ENCODE measurements around the gene NFXL1.

Gene NFXL1

GRCh38 chr4:47838445-47838844 lies 75.9 kb downstream of the NFXL1 start:
- 0 out of 2 replicates have a peak, but pooled peaks have one; percentile 17 for TF ChIP-seq CTCF (IDR thresholded peaks at IDR 0.05; ENCODE audit: low read depth, low read length)
- Histone ChIP-seq H3K9me3 (no peaks in the 10 kb centered on the region), H3K27me3 (no peaks in the 10 kb centered on the region), H3K4me1 (no peaks in the 10 kb centered on the region; the same call in 1 of the 2 replicates), H3K4me3 (ENCODE audit: low read depth, low read length) (no peak overlapping the region), H3K36me3 (peaks cover 3% of the 10 kb centered on the region; the same call in 1 of the 2 replicates)
- DNase-seq = no peak

DNA sequence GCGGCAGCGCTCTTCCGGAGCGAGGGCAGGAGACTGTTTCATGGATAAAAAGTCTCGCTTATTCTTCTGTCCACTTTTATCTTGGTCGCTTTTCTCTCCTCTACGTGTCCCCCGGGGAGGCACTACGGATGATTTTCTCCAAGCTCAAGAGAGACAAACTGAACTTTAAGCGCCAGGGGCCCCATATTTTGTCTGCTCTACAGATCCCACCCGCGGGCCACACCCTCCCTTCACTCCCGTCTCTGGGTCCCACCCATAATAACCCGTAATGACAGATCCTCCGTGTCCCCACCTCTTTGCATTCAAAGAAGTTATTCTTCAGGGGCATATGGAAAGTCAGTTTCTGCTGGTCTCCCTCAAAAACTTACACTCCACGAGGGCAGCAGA lies 76.5 kb downstream of the NFXL1 start, which contains the start of gene CORIN:
Gene CORIN (minus strand): TSS at position 160 of the 387 bp plus-strand sequence. CDS start 118 bp downstream, at position 42.
- no peak for TF ChIP-seq CTCF (IDR thresholded peaks at IDR 0.05; ENCODE audit: low read depth, low read length)
- H3K27me3 ChIP-seq = no peaks in the 10 kb centered on the region
- DNase-seq = no peak

GRCh38 chr4:47837094-47837907 lies 77.1 kb downstream of the NFXL1 start:
- peak; percentile 76 for DNase-seq
- H3K4me1 ChIP-seq = no peaks in the 10 kb centered on the region; the same call in 1 of the 2 replicates

More for the DNA sequence above, 76.5 kb downstream of the NFXL1 start, which contains the start of gene CORIN:
- H3K4me1 ChIP-seq = no peaks in the 10 kb centered on the region; the same call in 1 of the 2 replicates
- H3K36me3 ChIP-seq = peaks cover 3% of the 10 kb centered on the region; the same call in 1 of the 2 replicates
- H3K9me3 ChIP-seq = no peaks in the 10 kb centered on the region
- peak within 1 kb of the TSS; percentile 89 for H3K4me3 ChIP-seq (ENCODE audit: low read depth, low read length)

DNA sequence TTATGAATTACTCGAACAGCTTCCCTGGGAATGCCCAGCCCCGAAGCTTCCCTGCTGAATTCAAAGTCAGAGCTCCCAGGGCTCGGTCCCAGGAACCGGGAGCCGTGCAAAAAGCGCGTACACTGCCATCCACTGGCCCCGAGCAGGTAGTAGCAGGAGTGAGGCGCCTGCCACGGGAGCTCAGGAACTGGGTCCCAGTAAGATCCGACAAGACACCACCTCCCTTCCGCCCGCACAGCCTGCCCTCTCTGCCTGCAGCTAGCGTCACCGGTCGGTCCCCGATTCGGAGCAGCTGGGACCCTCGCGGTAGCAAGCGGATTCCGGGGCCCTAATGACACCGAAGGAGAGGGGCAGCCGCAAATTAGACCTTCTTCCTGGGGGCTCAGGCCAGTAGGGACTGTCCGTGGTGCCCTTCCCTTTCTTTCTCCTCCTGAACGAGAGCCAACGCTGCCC lies 77.7 kb downstream of the NFXL1 start:
- H3K27me3 ChIP-seq = no peaks in the 10 kb centered on the region
- H3K36me3 ChIP-seq = no peaks in the 10 kb centered on the region
- peak; percentile 83 for TF ChIP-seq CTCF (IDR thresholded peaks at IDR 0.05; ENCODE audit: low read depth, low read length)
- peak overlapping the region; percentile 89 for H3K4me3 ChIP-seq (ENCODE audit: low read depth, low read length)
- DNase-seq = peak; percentile 89
- H3K9me3 ChIP-seq = no peaks in the 10 kb centered on the region
- H3K4me1 ChIP-seq = no peaks in the 10 kb centered on the region; the same call in 1 of the 2 replicates

More at GRCh38 chr4:47837094-47837907, 77.1 kb downstream of the NFXL1 start:
- peaks cover 1% of the 10 kb centered on the region; the same call in 1 of the 2 replicates for H3K36me3 ChIP-seq
- H3K9me3 ChIP-seq = no peaks in the 10 kb centered on the region
- TF ChIP-seq CTCF (IDR thresholded peaks at IDR 0.05; ENCODE audit: low read depth, low read length) = peak; percentile 24; the same call in 1 of the 2 replicates
- H3K27me3 ChIP-seq = no peaks in the 10 kb centered on the region
- peak overlapping the region; percentile 89 for H3K4me3 ChIP-seq (ENCODE audit: low read depth, low read length)

- no peaks in the 10 kb centered on the region for H3K27me3 ChIP-seq
- H3K36me3 ChIP-seq = no peaks in the 10 kb centered on the region
- no peak overlapping the region for H3K4me3 ChIP-seq (ENCODE audit: low read depth, low read length)
- no peak for TF ChIP-seq CTCF (IDR thresholded peaks at IDR 0.05; ENCODE audit: low read depth, low read length)
- no peak for DNase-seq
- no peaks in the 10 kb centered on the region; the same call in 1 of the 2 replicates for H3K4me1 ChIP-seq
- H3K9me3 ChIP-seq = no peaks in the 10 kb centered on the region
These were observed 78.9 kb downstream of the NFXL1 start for GRCh38 chr4:47835494-47835893.
